ENCODE measurements around the gene SKAP2.

DNA sequence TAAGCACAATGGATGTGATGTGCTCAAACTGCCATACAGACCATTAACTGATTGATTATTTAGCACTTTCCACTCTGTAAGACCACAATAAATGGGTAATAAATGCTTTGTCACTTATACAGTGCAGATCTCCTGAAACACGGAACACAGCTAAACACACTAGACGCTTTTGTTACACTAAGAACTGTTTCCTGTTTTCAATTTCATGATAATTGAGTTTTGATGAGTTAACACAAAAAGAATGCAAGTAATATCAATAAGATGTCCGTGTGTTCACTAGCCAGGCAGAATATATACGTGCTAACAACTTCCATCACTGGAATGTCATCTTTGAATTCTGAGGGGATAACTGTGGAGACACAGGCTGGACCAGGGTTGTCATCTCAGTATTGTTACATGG lies 178.8 kb downstream of the SKAP2 start:
- TF ChIP-seq, protein P1, sequence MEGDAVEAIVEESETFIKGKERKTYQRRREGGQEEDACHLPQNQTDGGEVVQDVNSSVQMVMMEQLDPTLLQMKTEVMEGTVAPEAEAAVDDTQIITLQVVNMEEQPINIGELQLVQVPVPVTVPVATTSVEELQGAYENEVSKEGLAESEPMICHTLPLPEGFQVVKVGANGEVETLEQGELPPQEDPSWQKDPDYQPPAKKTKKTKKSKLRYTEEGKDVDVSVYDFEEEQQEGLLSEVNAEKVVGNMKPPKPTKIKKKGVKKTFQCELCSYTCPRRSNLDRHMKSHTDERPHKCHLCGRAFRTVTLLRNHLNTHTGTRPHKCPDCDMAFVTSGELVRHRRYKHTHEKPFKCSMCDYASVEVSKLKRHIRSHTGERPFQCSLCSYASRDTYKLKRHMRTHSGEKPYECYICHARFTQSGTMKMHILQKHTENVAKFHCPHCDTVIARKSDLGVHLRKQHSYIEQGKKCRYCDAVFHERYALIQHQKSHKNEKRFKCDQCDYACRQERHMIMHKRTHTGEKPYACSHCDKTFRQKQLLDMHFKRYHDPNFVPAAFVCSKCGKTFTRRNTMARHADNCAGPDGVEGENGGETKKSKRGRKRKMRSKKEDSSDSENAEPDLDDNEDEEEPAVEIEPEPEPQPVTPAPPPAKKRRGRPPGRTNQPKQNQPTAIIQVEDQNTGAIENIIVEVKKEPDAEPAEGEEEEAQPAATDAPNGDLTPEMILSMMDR (conservative IDR thresholded peaks at IDR 0.05 in 1 of 2, IDR thresholded peaks at IDR 0.05 in 1 of 2; ENCODE audit: low read depth in 1 of 2, low read length in 2 of 2): no peak
- no peak for TF ChIP-seq EZH2 (IDR thresholded peaks at IDR 0.05; ENCODE audit: low read length, missing control alignments)

Measured in fibroblast of lung (primary cell).